Mucosa of descending colon (tissue), 3 donors: Measurements from ENCODE around the gene NTNG1. TPM values are rescaled to one million over a fixed set of nuclear protein-coding genes. Genes with fewer than 3 reads are reported as not detected.

Experiments used
- ATAC-seq: fragments of 200-7000 bp; cut with Tn5 transposase; one replicate; pipeline ENCODE4 v1.9.1; 2020; ENCODE audit warnings: mild to moderate bottlenecking, moderate library complexity
- DNase-seq, 3 donors: peaks; one replicate each; pipeline ENCODE4 v3.0.0-alpha.2; 2020
- H3K36me3 ChIP-seq: fragments of 200-600 bp; one replicate; pipeline ENCODE4 v1.8.0; 2021; ENCODE audit warnings: low read depth, mild to moderate bottlenecking
- H3K4me1 ChIP-seq: fragments of 200-600 bp; one replicate; pipeline ENCODE4 v1.8.0; 2021; ENCODE audit warnings: low read depth, mild to moderate bottlenecking
- H3K4me3 ChIP-seq: fragments of 200-600 bp; one replicate; pipeline ENCODE4 v1.8.0; 2021; ENCODE audit warnings: mild to moderate bottlenecking
- H3K9me3 ChIP-seq: fragments of 200-600 bp; one replicate; pipeline ENCODE4 v1.8.0; 2021; ENCODE audit warnings: mild to moderate bottlenecking
- CTCF ChIP-seq: fragments of 200-600 bp; IDR thresholded peaks from one replicate; pipeline ENCODE4 v1.8.0; 2022; ENCODE audit warnings: antibody characterized with exemption, mild to moderate bottlenecking
- intact Hi-C, 2 donors: fragments of 100-400 bp; cut with DNase I in 1 of 2; cut with micrococcal nuclease in 1 of 2; formaldehyde crosslinking; loops; one replicate each; pipeline versions ENCODE4 v1.11.0 to v1.11.1; 2022; cut with DNase I, micrococcal nuclease
- total RNA-seq, 3 donors: library from RNA; stranded (reverse); fragmentation: NEBNext Ultra II Directional in 2 of 3; extraction: Animal tissue kit (Norgen Biotek cat#: 25700) in 2 of 3; gene quantifications; one replicate each; pipeline versions ENCODE4 v1.2.1 to v1.2.4, GENCODE V29; 2021 to 2023
- donor health status: DM: no; HTN: no; CAD: no; lungs with moderate emphysema.
- donor health status: DM: no; HTN: no; CAD: no.
- donor health status: DM: no; HTN: yes; CAD: no.

The NTNG1 gene
- total RNA-seq, 3 donors from 2014 or later = 0.23 to 2.5 (median 1.3) TPM

GRCh38 chr1:107499139-107499744 lies 358.4 kb downstream of the NTNG1 start:
- no peak for DNase-seq
- no peak for TF ChIP-seq CTCF
- Histone ChIP-seq H3K4me1 (no peaks in the 10 kb centered on the region), H3K9me3 (no peaks in the 10 kb centered on the region), H3K4me3 (no peak overlapping the region), H3K36me3 (no peaks in the 10 kb centered on the region)
- no peak for ATAC-seq
- intact Hi-C loops = no loop called here

- no peaks in the 10 kb centered on the region for H3K36me3 ChIP-seq
- intact Hi-C loops = no loop called here
- no peak for TF ChIP-seq CTCF
- no peak for DNase-seq
- no peak for ATAC-seq
- no peak overlapping the region for H3K4me3 ChIP-seq
- H3K9me3 ChIP-seq = no peaks in the 10 kb centered on the region
- H3K4me1 ChIP-seq = no peaks in the 10 kb centered on the region
Observed at GRCh38 chr1:107501081-107501605, 360.3 kb downstream of the NTNG1 start.

- peaks cover 4% of the 10 kb centered on the region for H3K9me3 ChIP-seq
- no peak overlapping the region for H3K4me3 ChIP-seq
- ATAC-seq (no peak), DNase-seq (no peak)
- no peaks in the 10 kb centered on the region for H3K4me1 ChIP-seq
- TF ChIP-seq CTCF = no peak
- intact Hi-C loops = no loop called here
- no peaks in the 10 kb centered on the region for H3K36me3 ChIP-seq
Observed at GRCh38 chr1:107510347-107510746, 369.5 kb downstream of the NTNG1 start.

GRCh38 chr1:107512836-107513235 lies 372.0 kb downstream of the NTNG1 start:
- no peaks in the 10 kb centered on the region for H3K36me3 ChIP-seq
- no peaks in the 10 kb centered on the region for H3K4me1 ChIP-seq
- intact Hi-C loops = no loop called here
- H3K4me3 ChIP-seq = no peak overlapping the region
- H3K9me3 ChIP-seq = peaks cover 4% of the 10 kb centered on the region
- TF ChIP-seq CTCF = no peak
- DNase-seq (no peak), ATAC-seq (no peak)

- peaks cover 4% of the 10 kb centered on the region for H3K9me3 ChIP-seq
- ATAC-seq = no peak
- no peak for DNase-seq
- H3K4me1 ChIP-seq = no peaks in the 10 kb centered on the region
- TF ChIP-seq CTCF = no peak
- no peaks in the 10 kb centered on the region for H3K36me3 ChIP-seq
- no peak overlapping the region for H3K4me3 ChIP-seq
- intact Hi-C loops = no loop called here
Observed at GRCh38 chr1:107514841-107515240, 374.0 kb downstream of the NTNG1 start.

- Histone ChIP-seq H3K36me3 (no peaks in the 10 kb centered on the region), H3K4me1 (no peaks in the 10 kb centered on the region), H3K9me3 (no peaks in the 10 kb centered on the region), H3K4me3 (no peak overlapping the region)
- no peak for ATAC-seq
- no peak for DNase-seq
- intact Hi-C loops = no loop called here
- TF ChIP-seq CTCF = no peak
Observed at GRCh38 chr1:107515702-107516101, 374.9 kb downstream of the NTNG1 start.
